HepG2 (cell line): ENCODE results near the gene SETD1A. TPM values are rescaled to one million over a fixed set of nuclear protein-coding genes. Genes with fewer than 3 reads are reported as not detected.

Experiments used
- BRD4 ChIP-seq: sonication (generic); formaldehyde crosslinking; IDR thresholded peaks from 2 replicates; pipeline ENCODE4 v1.4.0; 2020; ENCODE audit warnings: missing genetic modification reagents
- ETV6 ChIP-seq: sonication (generic); formaldehyde crosslinking; conservative IDR thresholded peaks from 2 replicates; pipeline ENCODE4 v1.4.0; 2020; ENCODE audit warnings: missing genetic modification reagents
- FLYWCH1 ChIP-seq: sonication (generic); formaldehyde crosslinking; IDR thresholded peaks from 2 replicates; pipeline ENCODE4 v1.8.1; 2023; ENCODE audit warnings: mild to moderate bottlenecking, missing genetic modification reagents
- FOSL2 ChIP-seq: sonication (generic); formaldehyde crosslinking; IDR thresholded peaks from 2 replicates; pipeline ENCODE4 v1.4.0; 2020; ENCODE audit warnings: missing genetic modification reagents
- FOXA3 ChIP-seq: IDR thresholded peaks from 2 replicates; pipeline ENCODE4 v1.6.1; 2016; ENCODE audit warnings: missing genetic modification reagents, missing compliant biosample characterization
- HNF4A ChIP-seq: sonication (generic); formaldehyde crosslinking; IDR thresholded peaks from 2 replicates; pipeline ENCODE4 v1.4.0; 2020; ENCODE audit warnings: missing genetic modification reagents
- IRX3 ChIP-seq: sonication (generic); formaldehyde crosslinking; IDR thresholded peaks from 2 replicates; pipeline ENCODE4 v1.8.1; 2023; ENCODE audit warnings: mild to moderate bottlenecking, low read depth, missing genetic modification reagents, borderline replicate concordance
- KDM2A ChIP-seq: sonication (generic); formaldehyde crosslinking; IDR thresholded peaks from 2 replicates; pipeline ENCODE4 v1.4.0; 2020; ENCODE audit warnings: low read depth, missing genetic modification reagents, borderline replicate concordance
- MXD3 ChIP-seq: IDR thresholded peaks from 2 replicates; pipeline ENCODE4 v1.6.1; 2016; ENCODE audit warnings: mild to moderate bottlenecking, missing biosample characterization, missing genetic modification reagents
- NR2F1 ChIP-seq, 2 experiments: fragments of 450-650 bp in 1 of 2; formaldehyde crosslinking in 1 of 2; IDR thresholded peaks; 2 replicates each; pipeline versions ENCODE4 v1.5.0 to v1.6.1; 2016 to 2020; ENCODE audit warnings: mild to moderate bottlenecking in 1 of 2, missing compliant biosample characterization in 1 of 2, missing genetic modification reagents in 1 of 2, moderate library complexity in 1 of 2
- NR2F6 ChIP-seq, 2 experiments: IDR thresholded peaks; 2 replicates each; pipeline ENCODE4 v1.6.1; 2016; ENCODE audit warnings: antibody characterized with exemption in 1 of 2, mild to moderate bottlenecking in 1 of 2
- PPARG ChIP-seq: conservative IDR thresholded peaks from 2 replicates; pipeline ENCODE4 v1.6.1; 2016; ENCODE audit warnings: missing biosample characterization, missing genetic modification reagents
- SALL2 ChIP-seq: sonication (generic); formaldehyde crosslinking; IDR thresholded peaks from 2 replicates; pipeline ENCODE4 v1.8.1; 2023; ENCODE audit warnings: mild to moderate bottlenecking, missing genetic modification reagents, inconsistent platforms
- SOX6 ChIP-seq, 2 experiments: fragments of 450-650 bp in 1 of 2; sonication (generic) in 1 of 2; formaldehyde crosslinking in 1 of 2; IDR thresholded peaks; 2 replicates each; pipeline versions ENCODE4 v1.4.0 to v1.6.1; 2017 to 2020; ENCODE audit warnings: antibody characterized with exemption in 1 of 2, mild to moderate bottlenecking in 1 of 2, missing genetic modification reagents in 1 of 2
- XRCC5 ChIP-seq: fragments of 200-400 bp; formaldehyde crosslinking; optimal IDR thresholded peaks from 2 replicates; pipeline ENCODE3; 2017; ENCODE audit warnings: mild to moderate bottlenecking, low read length
- ZFP36L1 ChIP-seq: sonication (generic); formaldehyde crosslinking; IDR thresholded peaks from 2 replicates; pipeline ENCODE4 v1.8.0; 2022; ENCODE audit warnings: mild to moderate bottlenecking, missing genetic modification reagents, moderate library complexity
- ZFP36L2 ChIP-seq: sonication (generic); formaldehyde crosslinking; IDR thresholded peaks from 2 replicates; pipeline ENCODE4 v1.4.0; 2020; ENCODE audit warnings: missing genetic modification reagents
- ZNF362 ChIP-seq: sonication (generic); formaldehyde crosslinking; IDR thresholded peaks from 2 replicates; pipeline ENCODE4 v1.4.0; 2020; ENCODE audit warnings: missing genetic modification reagents, mild to moderate bottlenecking, borderline replicate concordance
- ZNF446 ChIP-seq: sonication (generic); formaldehyde crosslinking; IDR thresholded peaks from 2 replicates; pipeline ENCODE4 v1.5.0; 2020; ENCODE audit warnings: mild to moderate bottlenecking, missing genetic modification reagents
- ZNF652 ChIP-seq: IDR thresholded peaks from 2 replicates; pipeline ENCODE4 v1.6.1; 2016; ENCODE audit warnings: low read depth, borderline replicate concordance
- ZNF709 ChIP-seq: sonication (generic); formaldehyde crosslinking; IDR thresholded peaks from 2 replicates; pipeline ENCODE4 v1.5.0; 2020; ENCODE audit warnings: mild to moderate bottlenecking, missing genetic modification reagents
- ZNF773 ChIP-seq: sonication (generic); formaldehyde crosslinking; IDR thresholded peaks from 2 replicates; pipeline ENCODE4 v1.4.0; 2020; ENCODE audit warnings: missing genetic modification reagents, borderline replicate concordance
- ZNF883 ChIP-seq: sonication (generic); formaldehyde crosslinking; IDR thresholded peaks from 2 replicates; pipeline ENCODE4 v1.5.1; 2020; ENCODE audit warnings: mild to moderate bottlenecking, missing genetic modification reagents; ENCODE audit errors: not compliant biosample characterization
- polyA plus RNA-seq, 8 experiments: library from polyadenylated mRNA; depleted of rRNA in 3 of 8; stranded (reverse) in 7 of 8; unstranded in 1 of 8; fragments of >200 nt; fragmentation: Illumina TruSeq in 4 of 8; extraction: Trizol in 4 of 8; gene quantifications; 2 replicates each; pipeline versions ENCODE4 v1.2.1 to v1.2.3, GENCODE V29; 2011 to 2016; ENCODE audit warnings: low read depth in 4 of 8, missing spikeins in 1 of 8, mixed read lengths in 1 of 8; ENCODE audit not compliant: insufficient read depth in 1 of 8
- total RNA-seq, 5 experiments: library from RNA; depleted of rRNA; stranded (reverse); fragments of >200 nt; fragmentation: Illumina TruSeq; extraction: Trizol; gene quantifications; 2 replicates each; pipeline ENCODE4 v1.2.3, GENCODE V29; 2016; ENCODE audit warnings: low read depth in 1 of 5
- TF ChIP-seq, protein P1 (sequence below): sonication (generic); formaldehyde crosslinking; IDR thresholded peaks from 2 replicates; pipeline ENCODE4 v1.5.0; 2020; ENCODE audit warnings: missing genetic modification reagents, mild to moderate bottlenecking, borderline replicate concordance
- TF ChIP-seq, protein P2 (sequence below): sonication (generic); formaldehyde crosslinking; IDR thresholded peaks from 2 replicates; pipeline ENCODE4 v1.9.0; 2021; ENCODE audit warnings: missing genetic modification reagents, borderline replicate concordance

The SETD1A gene
- total and polyA plus RNA-seq, 2 of the 13 experiments (the other 11 are each of a cell fraction or from before 2014, with no cell fraction given): 3.8 to 5.6 TPM

DNA sequence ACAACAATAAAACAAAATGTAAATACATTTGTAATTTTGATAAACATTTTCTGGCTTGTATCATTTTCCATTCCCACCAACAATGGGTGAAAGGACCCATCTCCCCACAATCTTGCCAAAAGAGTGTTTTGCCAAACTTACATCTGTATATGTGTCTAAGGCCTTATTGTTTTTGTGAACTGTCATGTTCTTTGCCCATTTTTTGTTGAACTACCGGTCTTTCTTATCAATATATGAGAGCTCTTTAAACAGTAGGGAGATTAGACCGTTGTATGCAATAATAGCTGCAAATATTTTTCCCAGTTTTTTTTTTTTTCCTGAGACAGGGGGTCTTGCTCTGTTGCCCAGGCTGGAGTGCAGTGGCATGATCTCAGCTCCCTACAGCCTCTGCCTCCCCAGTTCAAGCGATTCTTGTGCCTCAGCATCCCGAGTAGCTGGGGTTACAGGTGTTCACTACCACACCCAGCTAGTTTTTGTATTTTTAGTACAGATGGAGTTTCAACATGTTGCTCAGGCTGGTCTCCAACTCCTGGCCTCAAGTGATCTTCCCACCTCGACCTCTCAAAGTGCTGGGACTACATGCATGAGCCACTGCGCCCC lies 66.2 kb downstream of the SETD1A start (continued):
- no peak for TF ChIP-seq XRCC5
- no peak for TF ChIP-seq SALL2 (CRISPR knock-in tag)
- TF ChIP-seq FOXA3: peak; percentile 36; the same call in 1 of the 2 replicates
- no peak for TF ChIP-seq FLYWCH1 (CRISPR knock-in tag)
- TF ChIP-seq ZFP36L2: no peak
- TF ChIP-seq ETV6 (CRISPR knock-in tag): no peak
- TF ChIP-seq, protein P1, sequence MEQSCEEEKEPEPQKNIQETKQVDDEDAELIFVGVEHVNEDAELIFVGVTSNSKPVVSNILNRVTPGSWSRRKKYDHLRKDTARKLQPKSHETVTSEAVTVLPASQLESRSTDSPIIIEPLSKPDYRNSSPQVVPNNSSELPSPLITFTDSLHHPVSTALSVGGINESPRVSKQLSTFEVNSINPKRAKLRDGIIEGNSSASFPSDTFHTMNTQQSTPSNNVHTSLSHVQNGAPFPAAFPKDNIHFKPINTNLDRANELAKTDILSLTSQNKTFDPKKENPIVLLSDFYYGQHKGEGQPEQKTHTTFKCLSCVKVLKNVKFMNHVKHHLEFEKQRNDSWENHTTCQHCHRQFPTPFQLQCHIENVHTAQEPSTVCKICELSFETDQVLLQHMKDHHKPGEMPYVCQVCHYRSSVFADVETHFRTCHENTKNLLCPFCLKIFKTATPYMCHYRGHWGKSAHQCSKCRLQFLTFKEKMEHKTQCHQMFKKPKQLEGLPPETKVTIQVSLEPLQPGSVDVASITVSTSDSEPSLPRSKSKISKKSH (CRISPR knock-in tag): no peak
- 0 out of 2 replicates have a peak, but pooled peaks have one; percentile 23 for TF ChIP-seq PPARG (CRISPR knock-in tag)
- no peak for TF ChIP-seq MXD3
- no peak for TF ChIP-seq BRD4 (CRISPR knock-in tag)
- no peak for TF ChIP-seq ZNF773
- TF ChIP-seq ZNF446 (CRISPR knock-in tag): no peak
- no peak for TF ChIP-seq ZNF883 (CRISPR knock-in tag)
- TF ChIP-seq SOX6 (IDR thresholded peaks at IDR 0.05): no peak
- peak; percentile 62 for TF ChIP-seq SOX6 (CRISPR knock-in tag; IDR thresholded peaks at IDR 0.05)
- TF ChIP-seq ZNF362 (CRISPR knock-in tag): peak; percentile 93
- no peak for TF ChIP-seq KDM2A (CRISPR knock-in tag)
- no peak for TF ChIP-seq FOSL2 (CRISPR knock-in tag)
- no peak for TF ChIP-seq ZNF709 (CRISPR knock-in tag)
- no peak for TF ChIP-seq NR2F6 (IDR thresholded peaks at IDR 0.05)
- no peak for TF ChIP-seq NR2F6 (CRISPR knock-in tag; IDR thresholded peaks at IDR 0.05)
- TF ChIP-seq IRX3: no peak
- no peak for TF ChIP-seq ZFP36L1 (CRISPR knock-in tag)
- TF ChIP-seq, protein P2, sequence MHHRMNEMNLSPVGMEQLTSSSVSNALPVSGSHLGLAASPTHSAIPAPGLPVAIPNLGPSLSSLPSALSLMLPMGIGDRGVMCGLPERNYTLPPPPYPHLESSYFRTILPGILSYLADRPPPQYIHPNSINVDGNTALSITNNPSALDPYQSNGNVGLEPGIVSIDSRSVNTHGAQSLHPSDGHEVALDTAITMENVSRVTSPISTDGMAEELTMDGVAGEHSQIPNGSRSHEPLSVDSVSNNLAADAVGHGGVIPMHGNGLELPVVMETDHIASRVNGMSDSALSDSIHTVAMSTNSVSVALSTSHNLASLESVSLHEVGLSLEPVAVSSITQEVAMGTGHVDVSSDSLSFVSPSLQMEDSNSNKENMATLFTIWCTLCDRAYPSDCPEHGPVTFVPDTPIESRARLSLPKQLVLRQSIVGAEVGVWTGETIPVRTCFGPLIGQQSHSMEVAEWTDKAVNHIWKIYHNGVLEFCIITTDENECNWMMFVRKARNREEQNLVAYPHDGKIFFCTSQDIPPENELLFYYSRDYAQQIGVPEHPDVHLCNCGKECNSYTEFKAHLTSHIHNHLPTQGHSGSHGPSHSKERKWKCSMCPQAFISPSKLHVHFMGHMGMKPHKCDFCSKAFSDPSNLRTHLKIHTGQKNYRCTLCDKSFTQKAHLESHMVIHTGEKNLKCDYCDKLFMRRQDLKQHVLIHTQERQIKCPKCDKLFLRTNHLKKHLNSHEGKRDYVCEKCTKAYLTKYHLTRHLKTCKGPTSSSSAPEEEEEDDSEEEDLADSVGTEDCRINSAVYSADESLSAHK (CRISPR knock-in tag): no peak
- peak; percentile 15; the same call in 1 of the 2 replicates for TF ChIP-seq HNF4A (CRISPR knock-in tag)
- TF ChIP-seq NR2F1 (CRISPR knock-in tag; IDR thresholded peaks at IDR 0.05): no peak
- TF ChIP-seq ZNF652: no peak
